Measurements from ENCODE around the gene NAA50. TPM values are rescaled to one million over a fixed set of nuclear protein-coding genes. Genes with fewer than 3 reads are reported as not detected.

Gene NAA50
- total and polyA plus RNA-seq, 10 of the 15 experiments (the other 5 are each of a cell fraction or from before 2014, with no cell fraction given) = 31.7 to 205 (median 110) TPM

GRCh38 chr3:113743006-113743630 is 2.9 kb downstream of the NAA50 start:
- RAD21 ChIA-PET (ENCODE audit: unreplicated experiment) = interaction anchor here (1.0 to 2.7 kb wide), 5 partner anchors 11 to 250 kb away, joined by 3 to 15 read pairs (median 4); partner anchors contain the start of gene USF3
- Histone ChIP-seq H3K27ac (ENCODE audit: control insufficient read depth, insufficient read depth) (peak overlapping the region; percentile 38), H2AFZ (ENCODE audit: control insufficient read depth, low read depth, low read length) (no peak overlapping the region), H3K36me3 (ENCODE audit: control insufficient read depth in 2 of 2, insufficient read depth in 2 of 2, low read length in 1 of 2) (no peaks in the 10 kb centered on the region), H3K9ac (ENCODE audit: control insufficient read depth, insufficient read depth, low read length) (peak overlapping the region; percentile 91), H3K79me2 (ENCODE audit: control insufficient read depth, insufficient read depth, low read length) (peaks cover 92% of the 10 kb centered on the region), H3K9me3 (replicated peaks; ENCODE audit: control insufficient read depth, insufficient read depth, low read length) (no peaks in the 10 kb centered on the region), H4K20me1 (ENCODE audit: control insufficient read depth, insufficient read depth) (no peaks in the 10 kb centered on the region), H3K4me1 (ENCODE audit: control insufficient read depth, insufficient read depth, low read length) (0 out of 2 replicates have a peak, but pooled peaks cover 3% of the 10 kb centered on the region), H3K27me3 (replicated peaks in 1 of 2; ENCODE audit: control insufficient read depth in 2 of 2, insufficient read depth in 2 of 2, low read length in 1 of 2) (no peaks in the 10 kb centered on the region), H3K4me2 (ENCODE audit: control insufficient read depth, insufficient read depth) (peak overlapping the region; percentile 81), H3K4me3 (peak overlapping the region; percentile 70)
- in situ Hi-C loops (cut with MboI) = loop anchor here (5.0 to 10.0 kb wide), 2 partner anchors 248 to 309 kb away; no protein-coding TSS in a partner anchor
- 0% methylated on average over 7 of the region's 7 CpGs for WGBS (ENCODE audit: insufficient coverage, insufficient replicate concordance, low lambda C conversion rate, missing lambda C conversion rate)
- DNase-seq (ENCODE audit: low read depth, low spot score) = no peak
- peak; percentile 65 for FAIRE-seq
- no peak for ATAC-seq
- CTCF ChIA-PET = interaction anchor here (0.6 to 9.8 kb wide), 12 partner anchors 9 to 247 kb away, joined by 3 to 72 read pairs (median 6); partner anchors contain the start of gene GRAMD1C
- intact Hi-C loops (cut with micrococcal nuclease; ENCODE audit: unreplicated experiment) = loop anchor here (1.0 to 10.0 kb wide), 3 partner anchors 313 to 712 kb away; partner anchors contain the start of genes CCDC191 and QTRT2
- SMC1A ChIA-PET (ENCODE audit: uncharacterized antibody, unreplicated experiment) = interaction anchor here (0.7 to 5.5 kb wide), 9 partner anchors 8 to 250 kb away, joined by 3 to 55 read pairs (median 4); no protein-coding TSS in a partner anchor
- BruUV-seq (replicated peaks) = no TSS peak
- POLR2A ChIA-PET = interaction anchor here (0.7 to 4.5 kb wide), 3 partner anchors 13 to 87 kb away, joined by 3 to 24 read pairs (median 4); no protein-coding TSS in a partner anchor
- TF ChIP-seq MEF2B (IDR thresholded peaks at IDR 0.05; ENCODE audit: partially characterized antibody, poor library complexity, severe bottlenecking) (peak; percentile 43), SREBF1 (IDR thresholded peaks at IDR 0.05; ENCODE audit: low read length) (no peak), MEF2A (IDR thresholded peaks at IDR 0.05; ENCODE audit: insufficient read depth, low read depth, low read length) (peak; percentile 73; the same call in 1 of the 2 replicates), SMARCA5 (IDR thresholded peaks at IDR 0.05) (0 out of 2 replicates have a peak, but pooled peaks have one; percentile 31), LARP7 (IDR thresholded peaks at IDR 0.05) (no peak), ZNF217 (IDR thresholded peaks at IDR 0.05) (0 out of 2 replicates have a peak, but pooled peaks have one; percentile 62), NRF1 (conservative IDR thresholded peaks at IDR 0.05; ENCODE audit: low read depth, low read length) (no peak), ZBED1 (IDR thresholded peaks at IDR 0.05; ENCODE audit: borderline replicate concordance) (no peak), NR2C1 (IDR thresholded peaks at IDR 0.05) (peak; percentile 15; the same call in 1 of the 2 replicates), BMI1 (IDR thresholded peaks at IDR 0.05; ENCODE audit: borderline replicate concordance) (peak; percentile 10; the same call in 1 of the 2 replicates), ATF2 (IDR thresholded peaks at IDR 0.05; ENCODE audit: low read length) (peak; percentile 13; the same call in 1 of the 2 replicates), EP300 (IDR thresholded peaks at IDR 0.05; ENCODE audit: borderline replicate concordance in 1 of 2, control insufficient read depth in 1 of 2, low read depth in 2 of 2, low read length in 2 of 2) (no peak), POLR2AphosphoS5 (IDR thresholded peaks at IDR 0.05; ENCODE audit: low read length) (no peak), NR2F1 (conservative IDR thresholded peaks at IDR 0.05) (no peak), RUNX3 (IDR thresholded peaks at IDR 0.05; ENCODE audit: low read length) (peak; percentile 88)
- TF ChIP-seq, protein P1, sequence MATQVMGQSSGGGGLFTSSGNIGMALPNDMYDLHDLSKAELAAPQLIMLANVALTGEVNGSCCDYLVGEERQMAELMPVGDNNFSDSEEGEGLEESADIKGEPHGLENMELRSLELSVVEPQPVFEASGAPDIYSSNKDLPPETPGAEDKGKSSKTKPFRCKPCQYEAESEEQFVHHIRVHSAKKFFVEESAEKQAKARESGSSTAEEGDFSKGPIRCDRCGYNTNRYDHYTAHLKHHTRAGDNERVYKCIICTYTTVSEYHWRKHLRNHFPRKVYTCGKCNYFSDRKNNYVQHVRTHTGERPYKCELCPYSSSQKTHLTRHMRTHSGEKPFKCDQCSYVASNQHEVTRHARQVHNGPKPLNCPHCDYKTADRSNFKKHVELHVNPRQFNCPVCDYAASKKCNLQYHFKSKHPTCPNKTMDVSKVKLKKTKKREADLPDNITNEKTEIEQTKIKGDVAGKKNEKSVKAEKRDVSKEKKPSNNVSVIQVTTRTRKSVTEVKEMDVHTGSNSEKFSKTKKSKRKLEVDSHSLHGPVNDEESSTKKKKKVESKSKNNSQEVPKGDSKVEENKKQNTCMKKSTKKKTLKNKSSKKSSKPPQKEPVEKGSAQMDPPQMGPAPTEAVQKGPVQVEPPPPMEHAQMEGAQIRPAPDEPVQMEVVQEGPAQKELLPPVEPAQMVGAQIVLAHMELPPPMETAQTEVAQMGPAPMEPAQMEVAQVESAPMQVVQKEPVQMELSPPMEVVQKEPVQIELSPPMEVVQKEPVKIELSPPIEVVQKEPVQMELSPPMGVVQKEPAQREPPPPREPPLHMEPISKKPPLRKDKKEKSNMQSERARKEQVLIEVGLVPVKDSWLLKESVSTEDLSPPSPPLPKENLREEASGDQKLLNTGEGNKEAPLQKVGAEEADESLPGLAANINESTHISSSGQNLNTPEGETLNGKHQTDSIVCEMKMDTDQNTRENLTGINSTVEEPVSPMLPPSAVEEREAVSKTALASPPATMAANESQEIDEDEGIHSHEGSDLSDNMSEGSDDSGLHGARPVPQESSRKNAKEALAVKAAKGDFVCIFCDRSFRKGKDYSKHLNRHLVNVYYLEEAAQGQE (IDR thresholded peaks at IDR 0.05; ENCODE audit: low read depth, low read length) = no peak
- TF ChIP-seq, protein P2, sequence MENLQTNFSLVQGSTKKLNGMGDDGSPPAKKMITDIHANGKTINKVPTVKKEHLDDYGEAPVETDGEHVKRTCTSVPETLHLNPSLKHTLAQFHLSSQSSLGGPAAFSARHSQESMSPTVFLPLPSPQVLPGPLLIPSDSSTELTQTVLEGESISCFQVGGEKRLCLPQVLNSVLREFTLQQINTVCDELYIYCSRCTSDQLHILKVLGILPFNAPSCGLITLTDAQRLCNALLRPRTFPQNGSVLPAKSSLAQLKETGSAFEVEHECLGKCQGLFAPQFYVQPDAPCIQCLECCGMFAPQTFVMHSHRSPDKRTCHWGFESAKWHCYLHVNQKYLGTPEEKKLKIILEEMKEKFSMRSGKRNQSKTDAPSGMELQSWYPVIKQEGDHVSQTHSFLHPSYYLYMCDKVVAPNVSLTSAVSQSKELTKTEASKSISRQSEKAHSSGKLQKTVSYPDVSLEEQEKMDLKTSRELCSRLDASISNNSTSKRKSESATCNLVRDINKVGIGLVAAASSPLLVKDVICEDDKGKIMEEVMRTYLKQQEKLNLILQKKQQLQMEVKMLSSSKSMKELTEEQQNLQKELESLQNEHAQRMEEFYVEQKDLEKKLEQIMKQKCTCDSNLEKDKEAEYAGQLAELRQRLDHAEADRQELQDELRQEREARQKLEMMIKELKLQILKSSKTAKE (IDR thresholded peaks at IDR 0.05; ENCODE audit: low read depth, poor library complexity, severe bottlenecking) = peak; percentile 25

Data from GM12878 (cell line).